DND-41 (cell line): ENCODE data around the gene AKIRIN2.

Source experiments
- ATAC-seq: fragments of 200-7000 bp; cut with Tn5 transposase; 3 replicates; pipeline ENCODE4 v1.9.1; 2021; ENCODE audit warnings: low read depth; ENCODE audit not compliant: insufficient read depth
- DNase-seq: peaks from one replicate; pipeline ENCODE4 v3.0.0-alpha.2; 2020
- H2AFZ ChIP-seq: 2 replicates; pipeline ENCODE4 v1.6.0; 2012; ENCODE audit warnings: low read depth, low read length
- H3K27ac ChIP-seq: 2 replicates; pipeline ENCODE4 v1.5.1; 2012; ENCODE audit warnings: low read length, inconsistent platforms
- H3K27me3 ChIP-seq: fragments of 200-600 bp; sonication (generic); 2 replicates; pipeline ENCODE4 v1.6.0; 2012; ENCODE audit warnings: low read length, mild to moderate bottlenecking, inconsistent platforms; ENCODE audit not compliant: insufficient read depth, poor library complexity
- H3K36me3 ChIP-seq: 2 replicates; pipeline ENCODE4 v1.5.1; 2012; ENCODE audit warnings: low read length, inconsistent platforms; ENCODE audit not compliant: insufficient read depth
- H3K4me1 ChIP-seq: 2 replicates; pipeline ENCODE4 v1.5.1; 2012; ENCODE audit warnings: mild to moderate bottlenecking, low read length; ENCODE audit not compliant: insufficient read depth
- H3K4me2 ChIP-seq: 2 replicates; pipeline ENCODE4 v1.6.0; 2012; ENCODE audit warnings: mild to moderate bottlenecking, moderate library complexity, low read length, inconsistent platforms; ENCODE audit not compliant: insufficient read depth
- H3K4me3 ChIP-seq, 2 experiments: fragments of 200-600 bp in 1 of 2; shearing (Covaris generic) in 1 of 2; 2 replicates each; pipeline ENCODE4 v1.5.1; 2012 to 2016; ENCODE audit warnings: inconsistent platforms in 2 of 2, low read length in 2 of 2, mild to moderate bottlenecking in 2 of 2, low read depth in 1 of 2, moderate library complexity in 1 of 2
- H3K79me2 ChIP-seq: 2 replicates; pipeline ENCODE4 v1.6.0; 2012; ENCODE audit warnings: low read length, inconsistent platforms; ENCODE audit not compliant: insufficient read depth
- H3K9ac ChIP-seq: 2 replicates; pipeline ENCODE4 v1.6.0; 2012; ENCODE audit warnings: low read depth, mild to moderate bottlenecking, inconsistent platforms, low read length, moderate library complexity
- H3K9me3 ChIP-seq: 2 replicates; pipeline ENCODE4 v1.5.1; 2012; ENCODE audit warnings: low read length, moderate library complexity, mild to moderate bottlenecking, inconsistent platforms; ENCODE audit not compliant: insufficient read depth, severe bottlenecking
- H4K20me1 ChIP-seq: 2 replicates; pipeline ENCODE4 v1.6.0; 2012; ENCODE audit warnings: low read length; ENCODE audit not compliant: insufficient read depth
- EZH2 ChIP-seq: IDR thresholded peaks from 3 replicates; pipeline ENCODE4 v1.6.1; 2012; ENCODE audit warnings: borderline replicate concordance, low read depth, mild to moderate bottlenecking, moderate library complexity, low read length, inconsistent platforms; ENCODE audit not compliant: severe bottlenecking
- TF ChIP-seq, protein P1 (sequence below): IDR thresholded peaks from 2 replicates; pipeline ENCODE4 v1.5.1; 2012; ENCODE audit warnings: borderline replicate concordance, low read length, moderate library complexity, mild to moderate bottlenecking; ENCODE audit not compliant: poor library complexity, severe bottlenecking; ENCODE audit errors: extremely low read depth

AKIRIN2 gene

GRCh38 chr6:87721311-87721710, 19.3 kb upstream of the AKIRIN2 start:
- Histone ChIP-seq H3K4me1 (no peaks in the 10 kb centered on the region), H2AFZ (no peak overlapping the region), H3K27ac (no peak overlapping the region), H3K36me3 (no peaks in the 10 kb centered on the region), H3K4me3 (no peak overlapping the region), H3K79me2 (no peaks in the 10 kb centered on the region), H3K27me3 (no peaks in the 10 kb centered on the region), H4K20me1 (no peaks in the 10 kb centered on the region), H3K9ac (no peak overlapping the region), H3K9me3 (no peaks in the 10 kb centered on the region), H3K4me2 (no peak overlapping the region)
- no peak for DNase-seq
- ATAC-seq: no peak
- TF ChIP-seq EZH2: no peak
- TF ChIP-seq, protein P1, sequence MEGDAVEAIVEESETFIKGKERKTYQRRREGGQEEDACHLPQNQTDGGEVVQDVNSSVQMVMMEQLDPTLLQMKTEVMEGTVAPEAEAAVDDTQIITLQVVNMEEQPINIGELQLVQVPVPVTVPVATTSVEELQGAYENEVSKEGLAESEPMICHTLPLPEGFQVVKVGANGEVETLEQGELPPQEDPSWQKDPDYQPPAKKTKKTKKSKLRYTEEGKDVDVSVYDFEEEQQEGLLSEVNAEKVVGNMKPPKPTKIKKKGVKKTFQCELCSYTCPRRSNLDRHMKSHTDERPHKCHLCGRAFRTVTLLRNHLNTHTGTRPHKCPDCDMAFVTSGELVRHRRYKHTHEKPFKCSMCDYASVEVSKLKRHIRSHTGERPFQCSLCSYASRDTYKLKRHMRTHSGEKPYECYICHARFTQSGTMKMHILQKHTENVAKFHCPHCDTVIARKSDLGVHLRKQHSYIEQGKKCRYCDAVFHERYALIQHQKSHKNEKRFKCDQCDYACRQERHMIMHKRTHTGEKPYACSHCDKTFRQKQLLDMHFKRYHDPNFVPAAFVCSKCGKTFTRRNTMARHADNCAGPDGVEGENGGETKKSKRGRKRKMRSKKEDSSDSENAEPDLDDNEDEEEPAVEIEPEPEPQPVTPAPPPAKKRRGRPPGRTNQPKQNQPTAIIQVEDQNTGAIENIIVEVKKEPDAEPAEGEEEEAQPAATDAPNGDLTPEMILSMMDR: no peak

DNA sequence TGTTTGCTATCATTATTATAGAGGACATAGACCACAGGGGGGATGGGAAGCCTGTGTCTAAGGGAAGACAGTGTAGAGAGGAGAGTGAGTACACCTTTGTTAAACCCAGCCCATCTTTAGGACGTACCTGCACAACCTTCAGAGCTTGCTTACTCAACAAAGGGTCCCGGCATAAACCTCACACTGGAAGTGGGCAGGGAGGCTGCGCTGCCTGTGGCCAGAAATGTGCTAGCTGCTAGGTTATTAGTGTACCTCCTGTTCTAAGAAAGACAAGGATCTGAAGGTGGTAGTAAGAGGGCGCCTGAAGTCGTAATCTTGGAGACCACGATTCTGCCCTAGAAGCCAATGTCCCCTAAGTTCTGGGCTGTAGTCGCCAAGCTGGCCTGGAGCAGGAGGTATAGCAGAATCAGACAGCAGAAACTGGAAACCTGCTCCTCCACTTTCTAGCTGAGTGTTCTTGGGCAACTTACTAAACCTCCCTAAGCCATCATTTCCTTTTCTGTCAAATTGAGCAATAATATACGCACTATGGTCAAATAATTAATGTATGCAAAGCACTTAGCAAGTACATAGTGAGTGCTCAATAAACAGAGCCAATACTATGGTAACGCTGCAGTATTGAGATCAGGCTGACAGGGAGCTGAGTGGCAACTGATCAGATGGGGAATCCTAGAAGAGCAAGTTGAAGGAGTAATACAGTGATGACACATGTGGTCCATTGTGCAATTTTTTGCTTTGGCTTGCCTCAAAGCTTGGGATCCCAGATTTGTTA, 16.8 kb upstream of the AKIRIN2 start:
- H3K4me2 ChIP-seq: no peak overlapping the region
- no peaks in the 10 kb centered on the region for H3K9me3 ChIP-seq
- no peak overlapping the region; the same call in 1 of the 2 replicates for H2AFZ ChIP-seq
- H3K79me2 ChIP-seq: no peaks in the 10 kb centered on the region
- TF ChIP-seq, protein P1: no peak
- TF ChIP-seq EZH2: no peak
- no peaks in the 10 kb centered on the region for H3K4me1 ChIP-seq
- H3K27me3 ChIP-seq: no peaks in the 10 kb centered on the region
- no peak overlapping the region for H3K27ac ChIP-seq
- H3K9ac ChIP-seq: no peak overlapping the region
- DNase-seq (no peak), ATAC-seq (no peak; the same call in 2 of the 3 replicates)
- H4K20me1 ChIP-seq: no peaks in the 10 kb centered on the region
- no peak overlapping the region for H3K4me3 ChIP-seq
- no peaks in the 10 kb centered on the region for H3K36me3 ChIP-seq

GRCh38 chr6:87716928-87717614, 15.0 kb upstream of the AKIRIN2 start:
- H3K4me1 ChIP-seq: no peaks in the 10 kb centered on the region
- no peaks in the 10 kb centered on the region for H4K20me1 ChIP-seq
- no peaks in the 10 kb centered on the region for H3K27me3 ChIP-seq
- DNase-seq (no peak), ATAC-seq (no peak)
- H3K4me2 ChIP-seq: no peak overlapping the region
- no peak overlapping the region for H3K27ac ChIP-seq
- TF ChIP-seq, protein P1: no peak
- no peak for TF ChIP-seq EZH2
- no peaks in the 10 kb centered on the region for H3K9me3 ChIP-seq
- H3K9ac ChIP-seq: no peak overlapping the region
- H3K79me2 ChIP-seq: no peaks in the 10 kb centered on the region
- no peak overlapping the region for H3K4me3 ChIP-seq
- H3K36me3 ChIP-seq: no peaks in the 10 kb centered on the region
- no peak overlapping the region for H2AFZ ChIP-seq
